Cardiac fibroblast (primary cell): Measurements from ENCODE around the gene MUC21.
"Not testable (repeated sequence)": the region's sequence is repeated elsewhere in the genome, so short reads cannot be mapped to it uniquely, and the experiment has no call there.

Source experiments
- DNase-seq, 2 donors: peaks; one replicate each; pipeline versions ENCODE4 v3.0.0 to v3.0.0-alpha.2; 2010; ENCODE audit warnings: low read depth in 2 of 2
- H3K4me3 ChIP-seq, 2 donors: replicated peaks in 1 of 2; 1 replicate in 1 of 2; 2 replicates in 1 of 2; pipeline ENCODE4 v1.5.1; 2011; ENCODE audit warnings: low read depth in 2 of 2, low read length in 2 of 2, mild to moderate bottlenecking in 2 of 2, moderate library complexity in 1 of 2
- CTCF ChIP-seq: IDR thresholded peaks from one replicate; pipeline ENCODE4 v1.5.1; 2011; ENCODE audit warnings: low read depth, mild to moderate bottlenecking, low read length, inconsistent platforms

The MUC21 gene

DNA sequence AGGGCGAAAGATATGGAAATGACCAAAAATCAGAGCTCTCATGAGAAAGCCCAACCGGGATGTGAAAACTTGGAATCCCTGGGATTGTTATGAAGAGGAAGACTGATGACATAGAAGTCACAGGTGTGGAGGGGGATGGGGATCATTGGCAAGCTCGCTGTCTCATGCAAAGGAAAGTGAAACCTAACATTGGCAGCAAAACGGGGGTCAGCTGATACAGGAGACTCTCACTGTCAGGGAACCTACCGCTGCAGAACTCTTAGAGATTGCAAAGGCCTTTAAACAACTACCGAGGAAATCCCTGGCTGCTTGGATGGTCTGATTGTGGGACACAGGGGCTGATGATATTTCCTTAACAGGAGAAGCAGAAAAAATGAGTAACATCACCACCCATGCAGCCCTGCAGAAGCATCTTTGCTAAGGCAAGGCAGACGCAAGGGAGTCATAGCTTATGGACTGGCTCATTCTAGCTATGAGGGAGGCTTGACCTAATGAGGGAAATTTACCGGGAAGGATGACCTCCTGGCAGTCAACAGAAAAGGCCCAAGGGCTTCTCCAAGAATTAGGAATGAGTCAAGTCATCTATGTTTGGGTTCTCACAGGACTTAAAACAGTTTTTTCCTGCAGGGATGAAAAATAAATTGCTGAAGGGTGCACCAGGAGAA is 7.0 kb downstream of the MUC21 start:
- no peak for TF ChIP-seq CTCF
- no peak overlapping the region for H3K4me3 ChIP-seq
- no peak for DNase-seq

- no peak overlapping the region for H3K4me3 ChIP-seq
- no peak for DNase-seq
- no peak for TF ChIP-seq CTCF
These were observed 8.4 kb downstream of the MUC21 start for GRCh38 chr6:30991891-30992290.

GRCh38 chr6:30997301-30997700 is 13.8 kb downstream of the MUC21 start:
- no peak overlapping the region for H3K4me3 ChIP-seq
- no peak for DNase-seq
- no peak for TF ChIP-seq CTCF

DNA sequence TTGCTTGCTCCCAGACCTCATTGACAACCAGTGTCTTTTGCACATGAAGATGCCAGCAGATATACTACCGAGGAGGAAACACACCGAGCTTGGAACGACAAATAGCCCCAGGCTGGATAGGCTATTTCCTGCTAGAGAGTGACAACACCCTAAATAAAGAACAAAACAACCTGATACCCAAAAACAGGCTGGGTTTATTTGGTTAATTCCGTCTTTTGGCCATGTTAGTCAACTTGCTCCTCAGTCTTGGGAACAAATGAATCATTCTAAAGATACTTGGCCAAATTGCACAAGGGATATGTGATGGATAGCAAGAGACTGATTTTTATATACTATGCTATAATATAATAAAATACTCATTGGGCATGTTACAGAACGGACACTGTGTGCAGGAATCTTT is 15.3 kb downstream of the MUC21 start:
- no peak overlapping the region for H3K4me3 ChIP-seq
- peak in 1 of 2 donors; percentile 55 for DNase-seq
- no peak for TF ChIP-seq CTCF

- not testable (repeated sequence) for DNase-seq, H3K4me3 ChIP-seq
These were observed 16.7 kb downstream of the MUC21 start for GRCh38 chr6:31000067-31000860.

DNA sequence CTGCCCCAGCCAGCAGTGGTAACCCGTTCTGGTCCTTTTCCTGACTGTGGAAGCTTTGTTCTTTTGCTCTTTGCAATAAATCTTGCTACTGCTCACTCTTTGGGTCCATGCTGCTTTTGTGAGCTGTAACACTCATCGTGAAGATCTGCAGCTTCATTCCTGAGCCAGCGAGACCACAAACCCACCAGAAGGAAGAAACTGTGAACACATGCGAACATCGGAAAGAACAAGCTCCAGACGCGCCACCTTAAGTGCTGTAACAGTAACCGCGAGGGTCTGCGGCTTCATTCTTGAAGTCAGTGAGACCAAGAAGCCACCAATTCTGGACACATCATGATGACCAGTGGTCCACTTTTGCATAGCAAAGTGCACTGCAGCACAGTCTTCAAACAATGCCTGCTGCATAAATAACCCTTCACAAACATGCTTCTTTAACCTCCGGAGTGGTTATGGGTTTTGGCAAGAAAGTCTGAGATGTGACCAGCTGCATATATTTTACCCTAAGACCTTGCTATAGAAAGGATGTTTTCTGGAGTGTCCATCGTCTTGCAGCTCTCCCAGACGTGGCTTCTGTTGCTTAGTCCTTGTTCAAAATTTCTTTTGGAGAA is 17.9 kb downstream of the MUC21 start:
- no peak overlapping the region for H3K4me3 ChIP-seq
- TF ChIP-seq CTCF, result no peak
- no peak for DNase-seq

DNA sequence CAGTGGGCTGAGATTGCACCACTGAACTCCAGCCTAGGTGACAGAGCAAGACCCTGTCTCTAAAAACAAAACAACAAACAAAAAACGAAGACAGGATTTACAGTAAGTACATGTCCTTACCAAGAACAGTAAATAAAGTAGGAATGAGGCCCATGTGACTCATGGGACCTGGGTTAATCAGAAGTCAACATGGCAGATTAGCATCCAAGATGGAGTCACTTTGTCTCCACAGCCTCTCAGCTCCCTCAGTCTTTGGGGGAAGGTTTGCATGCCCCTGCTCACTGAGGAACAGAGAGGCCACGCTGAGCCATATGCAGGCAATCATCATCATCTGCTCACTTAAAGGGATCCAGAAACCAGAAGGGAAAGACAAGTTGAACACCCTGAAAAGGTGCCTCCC is 19.0 kb downstream of the MUC21 start:
- no peak overlapping the region for H3K4me3 ChIP-seq
- TF ChIP-seq CTCF, result no peak
- no peak for DNase-seq
